Stimulated activated naive B cell treated with anti-CD40 and anti-IgM and Interleukin-4, amounts not matched to agents 10 μg/mL and 1 μg/mL and 100 μg/mL, for 72 hours (primary cell): ENCODE results near the gene PDGFB.

Source experiments
- ATAC-seq, 2 donors: fragments of 150-1000 bp; cut with Tn5 transposase; replicated peaks; 2 replicates each; pipeline ENCODE4 v1.10.0; 2021; ENCODE audit warnings: moderate library complexity in 1 of 2
- DNase-seq: peaks from one replicate; pipeline ENCODE4 v3.0.0; 2021
- H3K27ac Mint-ChIP-seq: one replicate; pipeline ENCODE4 v1.8.0; 2022; ENCODE audit warnings: mild to moderate bottlenecking, mixed read lengths
- H3K27me3 Mint-ChIP-seq, 2 donors: one replicate each; pipeline ENCODE4 v1.8.0; 2022; ENCODE audit warnings: mixed read lengths in 2 of 2
- H3K36me3 Mint-ChIP-seq, 2 donors: one replicate each; pipeline ENCODE4 v1.8.0; 2022; ENCODE audit warnings: mixed read lengths in 2 of 2, mild to moderate bottlenecking in 1 of 2
- H3K4me1 Mint-ChIP-seq, 2 donors: one replicate each; pipeline ENCODE4 v1.8.0; 2022; ENCODE audit warnings: mixed read lengths in 2 of 2, mild to moderate bottlenecking in 1 of 2
- H3K4me3 Mint-ChIP-seq, 2 donors: one replicate each; pipeline ENCODE4 v1.8.0; 2022; ENCODE audit warnings: mild to moderate bottlenecking in 2 of 2, mixed read lengths in 2 of 2, moderate library complexity in 1 of 2
- H3K9me3 Mint-ChIP-seq, 2 donors: one replicate each; pipeline ENCODE4 v1.8.0; 2022; ENCODE audit warnings: mixed read lengths in 2 of 2, mild to moderate bottlenecking in 1 of 2

The PDGFB gene

DNA sequence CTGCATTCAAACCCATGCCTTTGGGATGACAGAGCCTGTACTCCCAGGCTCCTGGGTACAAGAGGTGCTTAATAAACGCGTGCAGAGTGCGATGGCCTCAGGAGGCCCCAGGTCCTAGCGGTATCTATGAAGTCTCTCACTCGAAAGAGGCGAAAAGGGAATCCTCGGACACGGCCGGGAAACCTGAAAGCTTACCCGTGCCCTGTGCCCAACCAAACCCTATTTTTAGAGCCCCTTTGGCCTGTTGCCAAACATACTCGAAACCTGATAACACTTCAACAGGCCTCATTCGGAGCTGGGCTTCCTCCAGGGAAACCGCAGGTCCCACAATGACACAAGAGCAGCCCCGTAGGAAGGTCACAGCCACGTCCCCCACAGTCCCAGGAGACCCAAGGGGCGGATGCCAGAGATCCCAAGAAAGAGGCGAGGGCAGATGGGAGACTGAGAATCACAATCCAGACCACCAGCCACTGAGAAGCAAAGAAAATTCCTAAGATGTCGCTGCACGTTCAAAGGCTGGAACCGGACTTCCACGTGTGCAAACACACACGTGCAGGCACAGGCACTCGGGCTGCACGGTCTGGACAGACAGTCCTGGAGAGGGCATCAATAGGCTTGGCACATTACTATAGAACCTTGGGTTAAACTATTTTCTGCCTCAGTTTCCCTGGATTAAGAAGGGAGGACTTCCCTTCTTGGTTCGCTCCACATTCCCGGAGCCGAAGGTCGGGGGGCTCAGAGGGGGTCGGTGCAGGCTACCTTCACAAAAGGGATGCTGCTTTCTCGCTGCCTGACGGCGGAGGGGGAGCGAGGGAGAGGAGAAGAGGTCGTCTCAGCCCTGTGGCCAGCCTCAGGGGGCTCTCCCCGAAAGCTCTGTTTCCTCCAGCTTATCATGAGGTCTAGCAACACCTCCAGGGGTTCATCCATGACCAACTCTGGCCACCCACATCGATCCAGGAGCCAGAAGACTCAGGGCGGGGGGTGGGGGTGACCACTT lies 8.2 kb downstream of the PDGFB start:
- peaks cover 67 to 86% of the 10 kb centered on the region in 2 donors for H3K4me1 Mint-ChIP-seq
- peak overlapping the region; percentile 64 to 71 for H3K4me3 Mint-ChIP-seq
- peaks cover 88 to 96% of the 10 kb centered on the region in 2 donors for H3K27me3 Mint-ChIP-seq
- H3K9me3 Mint-ChIP-seq, result no peaks in the 10 kb centered on the region
- H3K36me3 Mint-ChIP-seq, result peaks cover 3 to 10% of the 10 kb centered on the region in 2 donors
- ATAC-seq (peak; percentile 75 to 85), DNase-seq (peak; percentile 89)
- H3K27ac Mint-ChIP-seq, result peak overlapping the region; percentile 72

DNA sequence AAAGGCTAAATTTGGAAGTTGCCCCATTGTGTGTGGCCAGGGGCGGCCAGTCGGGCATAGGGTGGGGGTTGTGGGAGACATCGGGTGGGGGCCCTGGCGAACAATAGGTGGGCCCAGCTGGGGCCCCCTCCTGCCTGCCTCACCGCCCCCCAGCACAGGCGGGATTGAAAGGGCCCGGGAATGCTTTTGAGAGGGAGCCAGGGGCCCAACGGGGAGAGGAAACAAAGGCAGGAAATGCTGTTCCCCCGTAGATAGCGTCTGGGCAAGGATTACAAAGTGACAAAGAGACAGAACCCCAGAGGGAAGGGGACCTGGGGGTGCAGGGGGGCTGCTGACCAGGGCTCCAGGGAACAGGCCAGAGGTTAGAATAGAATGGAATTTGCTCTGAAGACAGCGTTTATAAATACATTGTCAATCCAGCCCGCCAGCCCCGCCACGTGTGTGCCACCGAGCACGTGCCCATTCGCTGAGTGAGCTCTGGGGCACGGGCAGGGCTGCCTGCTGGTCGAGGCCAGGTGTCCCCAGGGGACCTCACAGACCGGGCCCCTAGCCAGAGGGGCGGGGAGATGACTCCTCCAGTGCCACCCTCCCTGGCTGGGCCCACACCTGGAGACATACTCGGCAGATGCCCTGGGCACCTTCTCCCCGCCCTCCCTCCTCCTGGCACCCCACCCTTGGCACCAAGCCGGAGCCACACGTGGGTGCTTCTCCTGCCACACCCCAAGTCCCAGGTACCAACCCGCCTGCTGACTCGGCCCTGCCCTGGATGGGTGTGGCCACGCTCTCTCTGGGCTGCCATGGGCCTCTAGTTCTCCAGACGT lies 9.7 kb downstream of the PDGFB start:
- H3K4me3 Mint-ChIP-seq, result peak overlapping the region; percentile 39 to 71
- H3K9me3 Mint-ChIP-seq, result no peaks in the 10 kb centered on the region
- DNase-seq (no peak), ATAC-seq (no peak)
- H3K27ac Mint-ChIP-seq, result peak overlapping the region; percentile 57
- peaks cover 0 to 6% of the 10 kb centered on the region in 2 donors for H3K36me3 Mint-ChIP-seq
- H3K27me3 Mint-ChIP-seq, result peaks cover 85 to 96% of the 10 kb centered on the region in 2 donors
- H3K4me1 Mint-ChIP-seq, result peaks cover 61 to 80% of the 10 kb centered on the region in 2 donors

DNA sequence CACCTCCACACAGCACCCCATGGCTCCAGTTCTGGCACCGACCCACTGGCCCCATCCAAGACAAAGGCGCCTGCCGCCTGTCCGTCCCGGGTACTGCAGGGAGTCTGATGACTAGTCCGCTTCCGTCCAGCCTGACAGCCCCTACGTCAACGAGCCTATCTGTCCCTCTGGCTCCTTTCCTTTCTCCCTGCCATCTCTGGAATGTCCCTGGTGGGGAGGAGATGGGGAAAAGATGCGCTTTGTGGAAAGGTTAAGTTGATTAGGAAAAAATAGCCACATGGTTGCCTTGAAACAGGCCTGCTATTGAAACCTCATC lies 10.4 kb downstream of the PDGFB start:
- no peaks in the 10 kb centered on the region for H3K9me3 Mint-ChIP-seq

DNA sequence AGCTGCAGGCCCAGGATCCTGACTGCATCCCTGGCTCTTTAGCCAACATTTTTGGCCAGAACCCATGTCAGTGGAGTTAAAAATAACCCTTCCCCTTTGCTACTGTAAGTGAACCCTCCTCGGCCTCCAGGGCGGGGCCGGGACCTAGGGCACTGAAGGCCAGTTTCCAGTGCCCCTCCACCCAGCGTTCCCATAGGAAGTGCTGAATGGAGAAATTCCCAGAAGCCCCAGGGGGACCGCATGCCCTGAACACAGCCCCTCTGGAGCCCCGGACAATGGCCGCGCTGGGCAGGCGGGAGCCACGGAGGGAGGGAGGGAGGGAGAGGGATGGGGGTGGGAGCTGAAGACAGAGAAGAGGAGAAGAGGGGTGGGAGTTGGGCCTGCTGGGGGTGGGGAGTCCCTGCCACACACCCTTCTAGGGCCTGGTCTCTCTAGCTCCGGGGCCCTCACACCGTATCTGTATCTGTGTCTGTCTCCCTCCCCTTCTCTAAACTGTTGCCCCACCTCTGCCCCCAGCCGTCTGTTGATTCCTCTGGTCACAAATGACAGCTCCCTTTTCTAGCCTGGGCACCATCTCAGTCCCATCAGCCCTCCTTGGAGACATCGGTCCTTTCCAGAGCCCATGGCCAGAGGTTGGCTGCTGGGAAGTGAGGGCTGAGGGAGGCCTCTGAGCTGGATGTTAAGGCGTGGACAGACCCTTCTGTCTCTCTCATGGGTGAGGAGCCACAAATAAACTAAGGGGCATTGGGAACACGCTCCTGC lies 10.9 kb downstream of the PDGFB start:
- Mint-ChIP-seq H3K9me3 (no peaks in the 10 kb centered on the region), H3K4me1 (peaks cover 56 to 72% of the 10 kb centered on the region in 2 donors), H3K36me3 (peaks cover 0 to 11% of the 10 kb centered on the region in 2 donors), H3K4me3 (peak overlapping the region; percentile 55 to 57), H3K27me3 (peaks cover 86 to 97% of the 10 kb centered on the region in 2 donors), H3K27ac (peak overlapping the region; percentile 47)
- DNase-seq, result no peak
- no peak for ATAC-seq

More for the DNA sequence above, 10.4 kb downstream of the PDGFB start:
- Mint-ChIP-seq H3K27ac (peak overlapping the region; percentile 28), H3K4me1 (peaks cover 59 to 75% of the 10 kb centered on the region in 2 donors), H3K27me3 (peaks cover 86 to 97% of the 10 kb centered on the region in 2 donors), H3K36me3 (peaks cover 0 to 8% of the 10 kb centered on the region in 2 donors), H3K4me3 (no peak overlapping the region)
- ATAC-seq (no peak), DNase-seq (no peak)

DNA sequence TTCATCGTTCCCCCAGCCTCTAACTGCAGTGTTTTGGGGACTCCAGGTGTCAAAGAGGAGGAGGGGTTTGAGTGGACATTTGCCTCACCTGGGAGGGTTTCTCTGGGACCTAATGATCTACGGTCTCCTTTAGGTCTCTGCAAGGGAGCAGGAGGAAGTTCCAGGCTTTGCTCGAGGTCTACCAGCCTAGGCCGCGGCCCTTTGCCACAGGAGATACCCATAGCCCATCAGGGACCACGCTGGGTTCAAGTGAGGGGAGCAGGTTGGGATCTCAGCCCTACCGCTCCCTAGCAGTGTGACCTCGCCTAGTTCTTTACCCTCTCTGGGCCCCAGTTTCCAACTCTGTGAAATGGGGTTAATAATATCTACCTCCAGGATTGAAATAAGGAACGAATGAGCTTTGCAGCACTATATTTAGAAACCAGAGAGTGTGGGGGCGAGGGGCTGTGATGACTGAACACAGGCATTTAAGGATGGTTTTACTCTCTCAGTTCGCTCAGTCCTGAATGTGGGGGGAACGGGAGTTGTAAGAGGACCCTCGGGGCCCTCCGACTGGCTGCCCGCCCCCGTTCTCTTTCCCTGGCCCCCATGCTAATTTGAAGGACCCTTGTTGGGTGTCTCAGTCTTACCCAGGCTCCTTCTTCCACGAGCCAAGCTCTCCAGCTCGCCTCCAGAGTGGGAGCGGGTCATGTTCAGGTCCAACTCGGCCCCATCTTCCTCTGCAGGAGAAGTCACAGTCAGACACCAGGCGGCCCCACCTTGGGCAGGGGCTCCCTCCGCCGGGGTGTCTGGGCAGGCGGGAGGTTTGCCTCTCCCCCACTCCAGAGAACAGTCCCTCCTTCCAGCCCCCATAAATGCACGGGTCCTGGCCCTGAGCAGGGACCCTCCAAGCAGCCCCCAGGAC lies 11.7 kb downstream of the PDGFB start:
- H3K27ac Mint-ChIP-seq, result no peak overlapping the region

DNA sequence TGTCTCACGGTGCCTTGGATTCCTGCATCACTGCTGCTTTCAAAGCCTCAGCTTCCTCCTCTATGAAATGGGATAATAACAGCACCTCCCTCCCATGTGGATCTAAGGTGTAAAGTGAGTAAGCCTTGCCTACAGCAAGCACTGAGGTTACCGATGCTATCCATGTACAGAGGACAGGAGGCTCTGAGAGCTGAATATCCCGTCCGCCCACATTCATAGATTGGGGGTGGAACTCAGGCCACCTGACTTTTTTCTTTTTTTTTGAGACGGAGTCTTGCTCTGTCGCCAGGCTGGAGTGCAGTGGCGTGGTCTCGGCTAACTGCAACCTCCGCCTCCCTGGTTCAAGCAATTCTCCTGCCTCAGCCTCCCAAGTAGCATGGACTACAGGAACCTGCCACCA lies 12.5 kb downstream of the PDGFB start:
- H3K27ac Mint-ChIP-seq, result no peak overlapping the region
- peaks cover 40 to 64% of the 10 kb centered on the region in 2 donors for H3K4me1 Mint-ChIP-seq
- H3K9me3 Mint-ChIP-seq, result no peaks in the 10 kb centered on the region
- H3K27me3 Mint-ChIP-seq, result peaks cover 76 to 95% of the 10 kb centered on the region in 2 donors
- H3K36me3 Mint-ChIP-seq, result peaks cover 0 to 11% of the 10 kb centered on the region in 2 donors
- ATAC-seq, result no peak
- H3K4me3 Mint-ChIP-seq, result no peak overlapping the region
- no peak for DNase-seq

More for the DNA sequence above, 11.7 kb downstream of the PDGFB start:
- Mint-ChIP-seq H3K4me1 (peaks cover 48 to 72% of the 10 kb centered on the region in 2 donors), H3K9me3 (no peaks in the 10 kb centered on the region), H3K4me3 (peak overlapping the region; percentile 55 to 57), H3K36me3 (peaks cover 0 to 11% of the 10 kb centered on the region in 2 donors), H3K27me3 (peaks cover 79 to 95% of the 10 kb centered on the region in 2 donors)
- DNase-seq (no peak), ATAC-seq (no peak)

DNA sequence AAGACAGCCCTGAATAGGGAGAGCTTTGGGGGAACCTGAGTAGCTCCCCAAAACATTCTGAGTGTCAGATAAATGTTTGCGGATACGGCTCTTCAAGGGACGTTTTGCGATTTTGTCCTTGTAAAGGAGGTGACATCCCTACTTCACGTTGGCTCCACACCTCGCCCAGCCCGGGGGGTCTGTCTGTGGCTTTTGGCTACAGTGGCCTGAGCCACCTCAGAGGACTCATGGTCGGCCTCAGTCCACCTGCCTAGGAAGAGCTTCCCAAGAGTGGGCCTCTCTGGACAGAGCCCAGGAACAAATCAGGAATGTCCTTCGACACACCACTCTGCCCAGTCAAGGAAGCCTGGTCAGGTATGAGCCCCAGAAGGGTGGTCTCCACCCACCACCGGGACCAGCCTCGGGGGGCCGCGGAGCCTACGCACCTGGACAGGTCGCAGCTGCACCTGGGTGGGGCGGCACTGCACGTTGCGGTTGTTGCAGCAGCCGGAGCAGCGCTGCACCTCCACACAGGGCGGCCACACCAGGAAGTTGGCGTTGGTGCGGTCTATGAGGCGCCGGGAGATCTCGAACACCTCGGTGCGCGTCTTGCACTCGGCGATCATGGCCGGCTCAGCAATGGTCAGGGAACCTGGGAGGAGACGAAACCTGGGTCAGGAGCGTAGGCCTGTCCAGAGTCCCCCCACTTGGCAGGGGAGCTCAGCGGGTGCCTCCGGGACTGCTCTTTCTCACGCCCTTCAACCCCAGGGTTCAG lies 13.4 kb downstream of the PDGFB start:
- DNase-seq (no peak), ATAC-seq (no peak)
- Mint-ChIP-seq H3K9me3 (no peaks in the 10 kb centered on the region), H3K4me3 (no peak overlapping the region), H3K27me3 (peaks cover 70 to 93% of the 10 kb centered on the region in 2 donors), H3K4me1 (peaks cover 31 to 55% of the 10 kb centered on the region in 2 donors), H3K27ac (no peak overlapping the region), H3K36me3 (peaks cover 0 to 11% of the 10 kb centered on the region in 2 donors)

DNA sequence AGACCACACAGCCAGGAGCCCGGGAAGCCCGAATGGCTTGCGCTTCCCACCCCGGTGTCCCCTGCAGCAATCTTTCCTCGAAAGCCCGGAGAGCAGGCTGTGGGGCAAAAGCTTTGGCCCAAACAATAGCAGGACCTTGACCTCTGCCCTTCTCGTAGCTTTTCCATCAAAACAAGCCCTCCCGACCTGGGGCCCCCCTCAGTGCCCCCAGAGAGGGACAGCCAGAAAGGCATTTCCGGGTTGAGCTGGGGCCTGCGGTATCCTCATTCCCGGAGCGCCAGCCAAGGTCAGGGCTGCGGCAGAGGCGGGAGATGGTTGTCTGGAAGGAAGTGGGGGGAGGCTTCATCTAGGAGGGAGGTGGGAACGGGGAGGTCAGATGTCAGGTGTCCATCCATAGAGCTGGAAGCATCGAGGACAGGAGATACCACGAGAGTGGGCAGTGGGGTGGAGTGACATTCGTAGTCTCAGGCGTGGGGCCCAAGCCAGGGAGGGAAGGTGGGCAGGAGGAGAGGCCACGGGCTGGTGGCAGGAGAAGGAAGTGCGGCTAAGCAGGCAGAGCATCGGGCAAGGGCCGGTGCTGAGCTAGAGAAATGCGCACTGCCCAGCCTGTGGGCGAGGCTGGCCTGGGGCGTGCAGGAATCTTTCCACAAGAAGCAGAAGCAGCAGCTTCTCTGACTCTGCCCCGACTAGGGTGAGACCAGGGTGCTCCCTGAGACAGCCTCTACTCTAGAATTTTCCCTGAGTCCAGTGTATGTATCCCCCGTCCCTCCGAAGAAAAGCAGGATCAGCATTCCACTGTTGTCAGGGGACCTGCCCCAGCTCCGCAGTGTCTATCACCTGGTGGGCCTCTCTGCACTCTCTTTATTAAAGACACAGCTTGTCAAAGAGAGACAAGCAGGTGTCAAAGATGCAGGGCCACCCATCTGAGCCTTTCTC lies 14.3 kb downstream of the PDGFB start:
- Mint-ChIP-seq H3K27me3 (peaks cover 69 to 93% of the 10 kb centered on the region in 2 donors), H3K4me1 (peaks cover 24 to 47% of the 10 kb centered on the region in 2 donors), H3K4me3 (peak overlapping the region in 1 of 2 donors; percentile 11), H3K9me3 (no peaks in the 10 kb centered on the region), H3K36me3 (peaks cover 0 to 9% of the 10 kb centered on the region in 2 donors), H3K27ac (peak overlapping the region; percentile 42)
- DNase-seq (no peak), ATAC-seq (peak; percentile 43 to 55)

DNA sequence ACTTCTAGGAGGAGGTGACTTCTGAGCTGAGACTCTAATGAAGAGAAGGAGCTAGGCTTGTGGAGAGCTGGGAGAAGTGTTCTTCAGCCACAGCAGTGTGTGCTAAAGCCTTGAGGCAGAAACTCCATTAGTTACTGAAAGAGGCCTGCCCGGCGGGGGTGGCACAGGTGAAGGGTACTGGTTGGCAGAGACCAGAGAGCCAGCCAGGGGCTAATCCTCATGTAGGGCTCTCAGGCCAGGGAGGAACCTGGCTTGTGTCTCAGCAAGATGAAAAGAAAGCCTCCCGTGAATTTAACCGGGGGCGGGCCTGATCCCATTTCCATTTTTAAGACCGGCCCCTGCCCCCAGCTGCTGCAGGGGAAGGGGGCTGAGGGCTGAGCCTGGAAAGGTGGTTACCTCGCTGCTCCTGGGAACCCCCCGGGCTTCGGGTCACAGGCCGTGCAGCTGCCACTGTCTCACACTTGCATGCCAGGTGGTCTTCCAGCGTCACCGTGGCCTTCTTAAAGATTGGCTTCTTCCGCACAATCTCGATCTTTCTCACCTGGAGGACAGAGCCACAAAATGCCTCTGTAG lies 15.0 kb downstream of the PDGFB start:
- Mint-ChIP-seq H3K27me3 (peaks cover 69 to 95% of the 10 kb centered on the region in 2 donors), H3K4me3 (no peak overlapping the region), H3K27ac (peak overlapping the region; percentile 67), H3K4me1 (peaks cover 20 to 39% of the 10 kb centered on the region in 2 donors), H3K9me3 (no peaks in the 10 kb centered on the region), H3K36me3 (peaks cover 0 to 9% of the 10 kb centered on the region in 2 donors)
- ATAC-seq, result no peak
- DNase-seq, result no peak

DNA sequence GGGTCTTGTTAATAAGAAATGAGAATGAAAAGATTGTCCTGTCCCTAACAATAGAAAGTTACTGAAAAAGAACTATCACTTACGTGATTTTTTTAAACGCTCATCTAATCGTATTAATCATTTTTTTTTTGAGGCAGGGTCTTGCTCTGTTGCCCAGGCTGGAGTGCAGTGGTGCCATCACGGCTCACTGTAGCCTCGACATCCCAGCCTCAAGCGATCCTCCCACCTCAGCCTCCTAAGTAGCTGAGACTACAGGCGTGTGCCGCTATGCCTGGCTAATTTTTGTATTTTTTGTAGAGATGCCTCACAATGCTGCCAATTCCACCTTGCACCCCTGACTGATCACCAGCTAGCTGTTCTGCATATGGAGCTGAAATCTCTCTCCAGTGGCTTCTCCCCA lies 15.7 kb downstream of the PDGFB start:
- no peak for ATAC-seq
- Mint-ChIP-seq H3K27me3 (peaks cover 68 to 95% of the 10 kb centered on the region in 2 donors), H3K4me3 (no peak overlapping the region), H3K36me3 (peaks cover 0 to 8% of the 10 kb centered on the region in 2 donors), H3K4me1 (peaks cover 17 to 32% of the 10 kb centered on the region in 2 donors), H3K27ac (no peak overlapping the region), H3K9me3 (no peaks in the 10 kb centered on the region)
- no peak for DNase-seq

DNA sequence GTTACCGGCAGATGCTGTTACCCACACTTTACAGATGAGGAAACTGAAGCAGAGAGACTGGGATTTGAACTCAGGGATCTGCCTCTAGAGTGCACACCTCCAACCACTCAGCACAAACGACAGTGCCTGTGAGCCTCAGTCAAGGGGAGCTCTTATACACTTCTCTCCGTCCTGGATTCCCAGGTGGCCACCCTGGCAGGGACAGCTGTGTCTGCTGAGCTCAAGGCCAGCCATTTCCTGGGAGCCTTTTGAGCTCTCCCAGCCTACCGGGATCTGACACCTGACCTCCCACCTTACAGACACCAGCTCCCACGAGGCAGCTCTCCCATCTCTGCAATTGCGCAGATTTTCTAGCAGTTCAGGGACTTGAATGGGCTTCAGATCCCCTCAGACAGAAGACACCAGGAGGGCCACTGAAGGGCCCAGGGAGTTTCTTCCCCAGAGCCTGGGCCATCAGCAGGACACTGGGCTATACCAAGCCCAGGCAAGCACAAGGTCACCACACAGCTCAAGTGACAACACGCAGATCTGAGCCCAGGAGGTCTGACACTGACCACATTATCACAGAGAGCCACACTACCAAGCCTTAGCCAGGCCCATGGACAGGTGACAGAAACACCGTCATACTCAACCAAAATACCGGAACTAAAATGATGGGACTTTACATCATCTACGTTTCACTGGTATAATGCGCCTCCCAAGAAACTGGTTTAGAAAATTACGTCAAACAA lies 17.1 kb downstream of the PDGFB start:
- no peak for ATAC-seq

More for the DNA sequence above, 17.1 kb downstream of the PDGFB start:
- no peak overlapping the region for H3K4me3 Mint-ChIP-seq
- H3K27ac Mint-ChIP-seq, result no peak overlapping the region
- H3K9me3 Mint-ChIP-seq, result no peaks in the 10 kb centered on the region
- peaks cover 0 to 12% of the 10 kb centered on the region in 2 donors for H3K36me3 Mint-ChIP-seq
- H3K27me3 Mint-ChIP-seq, result peaks cover 67 to 95% of the 10 kb centered on the region in 2 donors
- peaks cover 13 to 26% of the 10 kb centered on the region in 2 donors for H3K4me1 Mint-ChIP-seq
- no peak for DNase-seq
